K562 (cell line): ENCODE measurements around the gene YEATS2. TPM values are rescaled to one million over a fixed set of nuclear protein-coding genes. Genes with fewer than 3 reads are reported as not detected.

Experiments used
- ATAC-seq: fragments of 200-7000 bp; cut with Tn5 transposase; 3 replicates; pipeline ENCODE4 v1.9.1; 2020; ENCODE audit warnings: moderate library complexity
- BruUV-seq: library from RNA; stranded (reverse); fragments of 400-500 nt; replicated peaks from 2 replicates; lab custom pipeline; 2021; lab: Mats Ljungman, UMichigan
- CTCF ChIA-PET: fragments of 300-600 bp; formaldehyde crosslinking; extraction: SDS; loops from one replicate; lab custom pipeline; 2021; ENCODE audit warnings: low intra/inter-chr PET ratio; lab: Yijun Ruan, JAX
- POLR2A ChIA-PET: fragments of 300-600, 350-650 bp; sonication (Branson Sonifier 250); formaldehyde crosslinking; extraction: SDS; loops from one replicate; lab custom pipeline; 2021; ENCODE audit warnings: antibody characterized with exemption, inconsistent platforms; lab: Yijun Ruan, JAX
- DNase-seq, 4 experiments: peaks; one replicate each; pipeline versions ENCODE4 v3.0.0 to v3.0.0-alpha.2; 2011 to 2018; ENCODE audit warnings: low spot score in 3 of 4, mixed read lengths in 3 of 4; ENCODE audit errors: extremely low read depth in 1 of 4
- FAIRE-seq: peaks from 2 replicates; lab custom pipeline; 2011; peaks lifted over from hg19 to GRCh38; lab: Jason Lieb, UNC
- H2AFZ ChIP-seq: 2 replicates; pipeline ENCODE4 v1.6.0; 2011; ENCODE audit warnings: low read depth, low read length, control low read depth, inconsistent platforms
- H3K27ac ChIP-seq: fragments of 200-600 bp; 3 replicates; pipeline ENCODE4 v1.8.0; 2011; ENCODE audit warnings: low read depth, mild to moderate bottlenecking, control low read depth, inconsistent platforms, low read length, moderate library complexity, mixed read lengths; ENCODE audit errors: extremely low read depth
- H3K27me3 ChIP-seq, 2 experiments: fragments of 300-600 bp in 1 of 2; 2 replicates in 1 of 2; 3 replicates in 1 of 2; pipeline versions ENCODE4 v1.6.0 to v1.8.0; 2011; ENCODE audit warnings: inconsistent platforms in 2 of 2, low read length in 2 of 2, mild to moderate bottlenecking in 1 of 2, mixed read lengths in 1 of 2, moderate library complexity in 1 of 2; ENCODE audit not compliant: control insufficient read depth in 2 of 2, insufficient read depth in 2 of 2
- H3K36me3 ChIP-seq: fragments of 300-600 bp; 3 replicates; pipeline ENCODE4 v1.8.0; 2011; ENCODE audit warnings: mild to moderate bottlenecking, low read length, inconsistent platforms; ENCODE audit not compliant: control insufficient read depth, insufficient read depth
- H3K4me1 ChIP-seq, 2 experiments: fragments of 200-600 bp in 1 of 2; replicated peaks in 1 of 2; 2 replicates in 1 of 2; 3 replicates in 1 of 2; pipeline versions ENCODE4 v1.5.1 to v1.8.0; 2011; ENCODE audit warnings: inconsistent platforms in 2 of 2, low read length in 2 of 2, mild to moderate bottlenecking in 1 of 2, mixed read lengths in 1 of 2, moderate library complexity in 1 of 2; ENCODE audit not compliant: control insufficient read depth in 2 of 2, insufficient read depth in 2 of 2
- H3K4me2 ChIP-seq: 2 replicates; pipeline ENCODE4 v1.6.1; 2011; ENCODE audit warnings: low read length, control low read depth, inconsistent platforms, mixed read lengths; ENCODE audit not compliant: insufficient read depth
- H3K4me3 ChIP-seq: fragments of 200-600 bp; sonication (generic), shearing (Covaris generic); 2 replicates; pipeline ENCODE4 v1.5.1; 2016; ENCODE audit warnings: control low read depth, inconsistent platforms
- H3K79me2 ChIP-seq: fragments of 200-600 bp; 3 replicates; pipeline ENCODE4 v1.8.0; 2011; ENCODE audit warnings: low read length, inconsistent platforms; ENCODE audit not compliant: control insufficient read depth, insufficient read depth
- H3K9ac ChIP-seq, 2 experiments: 2 replicates each; pipeline versions ENCODE4 v1.6.0 to v1.6.1; 2011; ENCODE audit warnings: low read depth in 2 of 2, low read length in 2 of 2, control low read depth in 1 of 2, inconsistent platforms in 1 of 2, mild to moderate bottlenecking in 1 of 2, mixed read lengths in 1 of 2; ENCODE audit not compliant: insufficient read depth in 1 of 2
- H3K9me1 ChIP-seq: one replicate; pipeline ENCODE4 v1.6.0; 2011; ENCODE audit warnings: inconsistent platforms, mild to moderate bottlenecking, low read length, moderate library complexity; ENCODE audit not compliant: control insufficient read depth, insufficient read depth
- H3K9me3 ChIP-seq: replicated peaks from 2 replicates; pipeline ENCODE4 v1.5.1; 2011; ENCODE audit warnings: low read depth, low read length, inconsistent platforms; ENCODE audit not compliant: control insufficient read depth, insufficient read depth
- H4K20me1 ChIP-seq: replicated peaks from 2 replicates; pipeline ENCODE4 v1.6.1; 2011; ENCODE audit warnings: low read length, inconsistent platforms, mixed read lengths; ENCODE audit not compliant: control insufficient read depth, insufficient read depth
- CBX5 ChIP-seq: IDR thresholded peaks from 2 replicates; pipeline ENCODE4 v1.6.1; 2014; ENCODE audit warnings: low read depth, borderline replicate concordance
- HDAC1 ChIP-seq, 2 experiments: fragments of 450-650 bp; IDR thresholded peaks; 2 replicates each; pipeline ENCODE4 v1.6.1; 2016 to 2017; ENCODE audit warnings: inconsistent platforms in 1 of 2, mild to moderate bottlenecking in 1 of 2, moderate library complexity in 1 of 2
- PRPF4 ChIP-seq: fragments of 200-400 bp; formaldehyde crosslinking; IDR thresholded peaks from one replicate; pipeline ENCODE4 v1.6.1; 2017; ENCODE audit warnings: low read length, low read depth, mild to moderate bottlenecking; ENCODE audit not compliant: insufficient read depth, poor library complexity, severe bottlenecking
- WGBS: fragments of 100-300 bp; shearing (Covaris generic); methylation state at CpG from one replicate; pipeline ENCODE4 v1.1.6; 2016; ENCODE audit warnings: low coverage, mixed read lengths; ENCODE audit not compliant: insufficient coverage; ENCODE audit errors: missing lambda C conversion rate; 5-methylcytosine and 5-hydroxymethylcytosine counted together
- in situ Hi-C: fragments of 300-500 bp; cut with MboI; formaldehyde crosslinking; loops from 4 replicates; pipeline ENCODE4 v1.15.0; 2018; ENCODE audit warnings: inconsistent platforms, mixed read lengths
- intact Hi-C: fragments of 100-400 bp; cut with micrococcal nuclease; formaldehyde crosslinking; loops from 2 replicates; pipeline ENCODE4 v1.14.2; 2022
- polyA plus RNA-seq, 8 experiments: library from polyadenylated mRNA; depleted of rRNA in 4 of 8; stranded (reverse) in 5 of 8; unstranded in 3 of 8; fragments of >200 nt; fragmentation: Nextera tagmentation in 2 of 8; fragmentation: Illumina TruSeq in 1 of 8; extraction: Ambion mirVana in 2 of 8; extraction: Trizol in 1 of 8; gene quantifications; 2 replicates each; pipeline versions ENCODE4 v1.2.1 to v1.2.3, GENCODE V29; 2011 to 2014; ENCODE audit warnings: inconsistent platforms in 1 of 8, missing spikeins in 1 of 8
- total RNA-seq, 7 experiments: library from RNA; depleted of rRNA in 6 of 7; stranded (reverse); fragments of >200 nt in 6 of 7; fragmentation: Illumina TruSeq in 2 of 7; extraction: Trizol in 2 of 7; gene quantifications; 2 replicates each; pipeline versions ENCODE4 v1.2.1 to v1.2.3, GENCODE V29; 2011 to 2021; ENCODE audit warnings: low replicate concordance in 1 of 7
- TF ChIP-seq, protein P1 (sequence below): sonication (generic); formaldehyde crosslinking; IDR thresholded peaks from 2 replicates; pipeline ENCODE4 v1.8.1; 2023; ENCODE audit warnings: mild to moderate bottlenecking, missing genetic modification reagents
- TF ChIP-seq, protein P2 (sequence below): sonication (generic); formaldehyde crosslinking; IDR thresholded peaks from 2 replicates; pipeline ENCODE4 v1.8.0; 2022; ENCODE audit warnings: mild to moderate bottlenecking, missing genetic modification reagents
- TF ChIP-seq, protein P3 (sequence below), 2 experiments: fragments of 450-650 bp; IDR thresholded peaks; 2 replicates each; pipeline ENCODE4 v1.6.1; 2016; ENCODE audit warnings: mild to moderate bottlenecking in 2 of 2, borderline replicate concordance in 1 of 2, low read depth in 1 of 2, moderate library complexity in 1 of 2

YEATS2 gene
- total and polyA plus RNA-seq, 9 of the 15 experiments (the other 6 are each of a cell fraction or from before 2014, with no cell fraction given) = 1.8 to 35.2 (median 19.0) TPM

DNA sequence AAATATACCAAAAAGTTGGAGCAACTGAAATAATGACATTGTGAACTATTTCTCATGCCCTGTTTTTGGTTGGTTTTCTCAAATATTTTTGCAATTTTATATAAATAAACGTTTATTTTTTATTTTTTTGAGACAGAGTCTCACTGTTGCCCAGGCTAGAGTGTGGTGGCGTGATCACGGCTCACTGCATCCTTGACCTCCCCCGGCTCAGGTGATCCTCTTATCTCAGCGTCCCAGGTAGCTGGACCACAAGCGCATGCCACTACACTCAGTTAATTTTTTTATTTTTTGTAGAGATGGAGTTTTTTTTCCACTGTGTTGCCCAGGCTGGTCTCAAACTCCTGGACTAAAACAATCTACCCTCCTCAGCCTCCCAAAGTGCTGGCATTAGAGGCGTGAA lies 45.6 kb downstream of the YEATS2 start:
- no peak overlapping the region for H3K4me2 ChIP-seq
- H3K27ac ChIP-seq = no peak overlapping the region
- no peak overlapping the region for H3K4me3 ChIP-seq
- no peak for FAIRE-seq
- H2AFZ ChIP-seq = no peak overlapping the region
- 78% methylated on average over 7 of the region's 7 CpGs for WGBS
- no peak for DNase-seq
- no peaks in the 10 kb centered on the region for H3K27me3 ChIP-seq
- in situ Hi-C loops = no loop called here
- no peaks in the 10 kb centered on the region for H3K9me3 ChIP-seq
- H3K9ac ChIP-seq = no peak overlapping the region
- H3K9me1 ChIP-seq = no peaks in the 10 kb centered on the region
- no peaks in the 10 kb centered on the region for H3K79me2 ChIP-seq
- intact Hi-C loops = no loop called here
- ChIA-PET POLR2A (interaction anchor here (0.7 kb wide), 1 partner anchor 19 kb away, joined by 3 read pairs; no protein-coding TSS in a partner anchor), CTCF (no interaction called here)
- BruUV-seq = no TSS peak
- H4K20me1 ChIP-seq = no peaks in the 10 kb centered on the region
- peaks cover 23% of the 10 kb centered on the region; the same call in 2 of the 3 replicates for H3K36me3 ChIP-seq
- H3K4me1 ChIP-seq = no peaks in the 10 kb centered on the region
- no peak for ATAC-seq
- TF ChIP-seq PRPF4 (no peak), HDAC1 (IDR thresholded peaks at IDR 0.05) (no peak), CBX5 (no peak)
- TF ChIP-seq, protein P1, sequence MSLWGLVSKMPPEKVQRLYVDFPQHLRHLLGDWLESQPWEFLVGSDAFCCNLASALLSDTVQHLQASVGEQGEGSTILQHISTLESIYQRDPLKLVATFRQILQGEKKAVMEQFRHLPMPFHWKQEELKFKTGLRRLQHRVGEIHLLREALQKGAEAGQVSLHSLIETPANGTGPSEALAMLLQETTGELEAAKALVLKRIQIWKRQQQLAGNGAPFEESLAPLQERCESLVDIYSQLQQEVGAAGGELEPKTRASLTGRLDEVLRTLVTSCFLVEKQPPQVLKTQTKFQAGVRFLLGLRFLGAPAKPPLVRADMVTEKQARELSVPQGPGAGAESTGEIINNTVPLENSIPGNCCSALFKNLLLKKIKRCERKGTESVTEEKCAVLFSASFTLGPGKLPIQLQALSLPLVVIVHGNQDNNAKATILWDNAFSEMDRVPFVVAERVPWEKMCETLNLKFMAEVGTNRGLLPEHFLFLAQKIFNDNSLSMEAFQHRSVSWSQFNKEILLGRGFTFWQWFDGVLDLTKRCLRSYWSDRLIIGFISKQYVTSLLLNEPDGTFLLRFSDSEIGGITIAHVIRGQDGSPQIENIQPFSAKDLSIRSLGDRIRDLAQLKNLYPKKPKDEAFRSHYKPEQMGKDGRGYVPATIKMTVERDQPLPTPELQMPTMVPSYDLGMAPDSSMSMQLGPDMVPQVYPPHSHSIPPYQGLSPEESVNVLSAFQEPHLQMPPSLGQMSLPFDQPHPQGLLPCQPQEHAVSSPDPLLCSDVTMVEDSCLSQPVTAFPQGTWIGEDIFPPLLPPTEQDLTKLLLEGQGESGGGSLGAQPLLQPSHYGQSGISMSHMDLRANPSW (CRISPR knock-in tag) = no peak
- TF ChIP-seq, protein P2, sequence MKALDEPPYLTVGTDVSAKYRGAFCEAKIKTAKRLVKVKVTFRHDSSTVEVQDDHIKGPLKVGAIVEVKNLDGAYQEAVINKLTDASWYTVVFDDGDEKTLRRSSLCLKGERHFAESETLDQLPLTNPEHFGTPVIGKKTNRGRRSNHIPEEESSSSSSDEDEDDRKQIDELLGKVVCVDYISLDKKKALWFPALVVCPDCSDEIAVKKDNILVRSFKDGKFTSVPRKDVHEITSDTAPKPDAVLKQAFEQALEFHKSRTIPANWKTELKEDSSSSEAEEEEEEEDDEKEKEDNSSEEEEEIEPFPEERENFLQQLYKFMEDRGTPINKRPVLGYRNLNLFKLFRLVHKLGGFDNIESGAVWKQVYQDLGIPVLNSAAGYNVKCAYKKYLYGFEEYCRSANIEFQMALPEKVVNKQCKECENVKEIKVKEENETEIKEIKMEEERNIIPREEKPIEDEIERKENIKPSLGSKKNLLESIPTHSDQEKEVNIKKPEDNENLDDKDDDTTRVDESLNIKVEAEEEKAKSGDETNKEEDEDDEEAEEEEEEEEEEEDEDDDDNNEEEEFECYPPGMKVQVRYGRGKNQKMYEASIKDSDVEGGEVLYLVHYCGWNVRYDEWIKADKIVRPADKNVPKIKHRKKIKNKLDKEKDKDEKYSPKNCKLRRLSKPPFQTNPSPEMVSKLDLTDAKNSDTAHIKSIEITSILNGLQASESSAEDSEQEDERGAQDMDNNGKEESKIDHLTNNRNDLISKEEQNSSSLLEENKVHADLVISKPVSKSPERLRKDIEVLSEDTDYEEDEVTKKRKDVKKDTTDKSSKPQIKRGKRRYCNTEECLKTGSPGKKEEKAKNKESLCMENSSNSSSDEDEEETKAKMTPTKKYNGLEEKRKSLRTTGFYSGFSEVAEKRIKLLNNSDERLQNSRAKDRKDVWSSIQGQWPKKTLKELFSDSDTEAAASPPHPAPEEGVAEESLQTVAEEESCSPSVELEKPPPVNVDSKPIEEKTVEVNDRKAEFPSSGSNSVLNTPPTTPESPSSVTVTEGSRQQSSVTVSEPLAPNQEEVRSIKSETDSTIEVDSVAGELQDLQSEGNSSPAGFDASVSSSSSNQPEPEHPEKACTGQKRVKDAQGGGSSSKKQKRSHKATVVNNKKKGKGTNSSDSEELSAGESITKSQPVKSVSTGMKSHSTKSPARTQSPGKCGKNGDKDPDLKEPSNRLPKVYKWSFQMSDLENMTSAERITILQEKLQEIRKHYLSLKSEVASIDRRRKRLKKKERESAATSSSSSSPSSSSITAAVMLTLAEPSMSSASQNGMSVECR (CRISPR knock-in tag) = no peak
- TF ChIP-seq, protein P3, sequence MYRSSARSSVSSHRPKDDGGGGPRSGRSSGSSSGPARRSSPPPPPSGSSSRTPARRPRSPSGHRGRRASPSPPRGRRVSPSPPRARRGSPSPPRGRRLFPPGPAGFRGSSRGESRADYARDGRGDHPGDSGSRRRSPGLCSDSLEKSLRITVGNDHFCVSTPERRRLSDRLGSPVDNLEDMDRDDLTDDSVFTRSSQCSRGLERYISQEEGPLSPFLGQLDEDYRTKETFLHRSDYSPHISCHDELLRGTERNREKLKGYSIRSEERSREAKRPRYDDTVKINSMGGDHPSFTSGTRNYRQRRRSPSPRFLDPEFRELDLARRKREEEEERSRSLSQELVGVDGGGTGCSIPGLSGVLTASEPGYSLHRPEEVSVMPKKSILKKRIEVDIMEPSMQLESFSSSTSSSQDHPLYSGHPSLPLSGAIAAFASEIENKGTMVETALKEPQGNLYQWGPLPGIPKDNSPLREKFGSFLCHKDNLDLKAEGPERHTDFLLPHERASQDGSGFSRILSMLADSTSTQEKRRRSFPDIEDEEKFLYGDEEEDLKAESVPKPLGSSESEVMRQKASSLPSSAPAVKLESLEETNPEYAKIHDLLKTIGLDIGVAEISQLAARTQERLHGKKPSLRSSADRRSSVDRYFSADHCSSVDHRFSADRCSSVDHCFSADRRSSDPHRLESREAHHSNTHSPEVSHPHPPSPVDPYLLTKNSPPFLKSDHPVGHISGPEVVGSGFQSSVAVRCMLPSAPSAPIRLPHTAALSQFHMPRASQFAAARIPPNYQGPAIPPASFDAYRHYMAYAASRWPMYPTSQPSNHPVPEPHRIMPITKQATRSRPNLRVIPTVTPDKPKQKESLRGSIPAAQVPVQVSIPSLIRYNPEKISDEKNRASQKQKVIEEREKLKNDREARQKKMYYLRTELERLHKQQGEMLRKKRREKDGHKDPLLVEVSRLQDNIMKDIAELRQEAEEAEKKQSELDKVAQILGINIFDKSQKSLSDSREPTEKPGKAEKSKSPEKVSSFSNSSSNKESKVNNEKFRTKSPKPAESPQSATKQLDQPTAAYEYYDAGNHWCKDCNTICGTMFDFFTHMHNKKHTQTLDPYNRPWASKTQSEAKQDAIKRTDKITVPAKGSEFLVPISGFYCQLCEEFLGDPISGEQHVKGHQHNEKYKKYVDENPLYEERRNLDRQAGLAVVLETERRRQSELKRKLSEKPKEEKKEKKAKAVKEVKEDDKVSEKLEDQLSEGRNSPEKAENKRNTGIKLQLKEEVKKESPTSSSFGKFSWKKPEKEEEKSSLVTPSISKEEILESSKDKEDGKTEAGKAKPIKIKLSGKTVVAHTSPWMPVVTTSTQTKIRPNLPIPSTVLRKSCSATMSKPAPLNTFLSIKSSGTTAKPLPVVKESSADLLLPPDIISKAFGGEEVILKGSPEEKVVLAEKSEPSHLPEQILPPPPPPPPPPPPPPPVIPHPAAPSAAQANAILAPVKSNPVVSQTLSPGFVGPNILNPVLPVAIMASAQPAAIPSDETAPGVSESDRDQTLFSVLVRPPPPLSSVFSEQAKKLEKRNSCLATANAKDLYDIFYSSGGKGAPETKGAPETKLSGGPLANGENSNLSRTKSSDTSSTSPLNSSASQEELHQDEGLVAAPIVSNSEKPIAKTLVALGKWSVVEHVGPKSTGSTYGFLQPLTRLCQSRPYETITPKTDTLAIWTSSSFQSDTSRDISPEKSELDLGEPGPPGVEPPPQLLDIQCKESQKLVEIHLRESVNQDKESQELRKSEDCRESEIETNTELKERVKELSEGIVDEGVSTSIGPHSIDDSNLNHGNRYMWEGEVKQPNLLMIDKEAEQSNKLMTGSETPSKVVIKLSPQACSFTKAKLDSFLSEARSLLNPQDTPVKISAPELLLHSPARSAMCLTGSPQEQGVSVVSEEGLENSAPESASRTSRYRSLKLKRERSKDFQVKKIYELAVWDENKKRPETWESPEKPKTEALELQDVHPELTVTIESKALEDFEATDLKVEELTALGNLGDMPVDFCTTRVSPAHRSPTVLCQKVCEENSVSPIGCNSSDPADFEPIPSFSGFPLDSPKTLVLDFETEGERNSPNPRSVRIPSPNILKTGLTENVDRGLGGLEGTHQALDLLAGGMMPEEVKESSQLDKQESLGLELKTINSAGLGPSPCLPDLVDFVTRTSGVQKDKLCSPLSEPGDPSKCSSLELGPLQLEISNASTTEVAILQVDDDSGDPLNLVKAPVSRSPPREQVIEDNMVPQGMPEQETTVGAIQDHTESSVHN (IDR thresholded peaks at IDR 0.05; ENCODE audit: borderline replicate concordance in 1 of 2, low read depth in 1 of 2) = no peak
